Measurements from ENCODE around the gene MINDY4.

The MINDY4 gene

DNA sequence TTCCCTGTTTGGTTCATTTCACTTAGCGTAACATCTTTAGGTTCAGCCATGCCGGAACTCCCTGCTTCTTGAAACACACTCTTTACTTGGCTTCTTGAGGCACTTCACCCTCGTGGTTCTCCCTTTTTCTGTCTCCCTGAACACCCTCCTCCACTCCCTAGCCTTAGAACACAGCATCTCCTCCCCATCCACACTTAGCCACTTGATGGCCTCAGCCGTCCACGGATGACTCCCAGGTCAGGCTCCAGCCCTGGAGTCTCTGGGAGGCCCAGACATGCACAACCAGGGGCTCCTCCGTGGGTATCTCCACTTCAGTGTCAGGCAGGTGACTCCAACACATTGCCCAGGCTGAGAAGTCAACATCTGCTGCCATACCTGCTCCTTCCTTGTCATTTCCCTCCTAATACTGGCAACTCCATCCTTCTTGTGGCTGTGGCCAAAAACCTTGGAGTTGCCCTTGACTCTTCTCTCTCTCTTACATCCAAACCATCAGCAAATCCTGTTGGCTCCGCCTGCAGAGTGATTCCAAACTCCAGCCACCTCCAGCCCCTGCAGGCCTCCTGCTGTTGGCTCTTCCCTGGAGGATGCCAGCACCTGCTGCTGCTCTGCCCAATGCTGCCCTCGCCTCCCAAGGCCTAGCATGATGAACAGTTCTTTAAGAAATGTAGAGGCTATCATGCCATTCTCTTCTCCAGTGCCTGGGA is 27.7 kb upstream of the MINDY4 start:
- peak overlapping the region in 1 of 3 experiments; percentile 94 for H3K27ac Mint-ChIP-seq
- no peak overlapping the region for H3K4me3 Mint-ChIP-seq
- H3K4me1 Mint-ChIP-seq, result peaks cover 22% of the 10 kb centered on the region
- H3K27me3 Mint-ChIP-seq (ENCODE audit: low read depth), result peaks cover 13% of the 10 kb centered on the region
- H3K9me3 Mint-ChIP-seq, result no peaks in the 10 kb centered on the region
- H3K36me3 Mint-ChIP-seq (ENCODE audit: low read depth), result no peaks in the 10 kb centered on the region
- TF ChIP-seq, protein P1, sequence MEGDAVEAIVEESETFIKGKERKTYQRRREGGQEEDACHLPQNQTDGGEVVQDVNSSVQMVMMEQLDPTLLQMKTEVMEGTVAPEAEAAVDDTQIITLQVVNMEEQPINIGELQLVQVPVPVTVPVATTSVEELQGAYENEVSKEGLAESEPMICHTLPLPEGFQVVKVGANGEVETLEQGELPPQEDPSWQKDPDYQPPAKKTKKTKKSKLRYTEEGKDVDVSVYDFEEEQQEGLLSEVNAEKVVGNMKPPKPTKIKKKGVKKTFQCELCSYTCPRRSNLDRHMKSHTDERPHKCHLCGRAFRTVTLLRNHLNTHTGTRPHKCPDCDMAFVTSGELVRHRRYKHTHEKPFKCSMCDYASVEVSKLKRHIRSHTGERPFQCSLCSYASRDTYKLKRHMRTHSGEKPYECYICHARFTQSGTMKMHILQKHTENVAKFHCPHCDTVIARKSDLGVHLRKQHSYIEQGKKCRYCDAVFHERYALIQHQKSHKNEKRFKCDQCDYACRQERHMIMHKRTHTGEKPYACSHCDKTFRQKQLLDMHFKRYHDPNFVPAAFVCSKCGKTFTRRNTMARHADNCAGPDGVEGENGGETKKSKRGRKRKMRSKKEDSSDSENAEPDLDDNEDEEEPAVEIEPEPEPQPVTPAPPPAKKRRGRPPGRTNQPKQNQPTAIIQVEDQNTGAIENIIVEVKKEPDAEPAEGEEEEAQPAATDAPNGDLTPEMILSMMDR (IDR thresholded peaks at IDR 0.05; ENCODE audit: unreplicated experiment in 3 of 3), result no peak

DNA sequence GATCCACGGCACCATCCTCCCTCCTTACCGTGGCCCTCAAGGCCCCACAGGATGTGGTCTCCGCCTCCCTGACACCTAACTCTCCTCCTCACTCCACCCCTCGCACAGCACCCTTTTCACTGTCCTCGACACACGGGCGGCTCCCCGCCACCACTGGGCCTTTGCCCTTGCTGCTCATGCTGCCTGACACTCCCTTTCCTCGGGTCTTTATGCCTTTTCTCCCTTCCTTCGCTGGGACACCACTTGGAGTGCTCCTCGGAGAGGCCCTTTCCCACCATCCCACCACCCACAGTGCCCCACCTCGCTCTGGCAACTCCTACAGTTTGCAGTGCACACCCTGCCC is 27.2 kb upstream of the MINDY4 start:
- Mint-ChIP-seq H3K4me1 (peaks cover 27% of the 10 kb centered on the region), H3K27me3 (ENCODE audit: low read depth) (peaks cover 11% of the 10 kb centered on the region), H3K9me3 (no peaks in the 10 kb centered on the region), H3K27ac (peak overlapping the region in 1 of 3 experiments; percentile 94), H3K36me3 (ENCODE audit: low read depth) (no peaks in the 10 kb centered on the region), H3K4me3 (no peak overlapping the region)
- TF ChIP-seq, protein P1 (IDR thresholded peaks at IDR 0.05; ENCODE audit: unreplicated experiment in 3 of 3), result no peak

DNA sequence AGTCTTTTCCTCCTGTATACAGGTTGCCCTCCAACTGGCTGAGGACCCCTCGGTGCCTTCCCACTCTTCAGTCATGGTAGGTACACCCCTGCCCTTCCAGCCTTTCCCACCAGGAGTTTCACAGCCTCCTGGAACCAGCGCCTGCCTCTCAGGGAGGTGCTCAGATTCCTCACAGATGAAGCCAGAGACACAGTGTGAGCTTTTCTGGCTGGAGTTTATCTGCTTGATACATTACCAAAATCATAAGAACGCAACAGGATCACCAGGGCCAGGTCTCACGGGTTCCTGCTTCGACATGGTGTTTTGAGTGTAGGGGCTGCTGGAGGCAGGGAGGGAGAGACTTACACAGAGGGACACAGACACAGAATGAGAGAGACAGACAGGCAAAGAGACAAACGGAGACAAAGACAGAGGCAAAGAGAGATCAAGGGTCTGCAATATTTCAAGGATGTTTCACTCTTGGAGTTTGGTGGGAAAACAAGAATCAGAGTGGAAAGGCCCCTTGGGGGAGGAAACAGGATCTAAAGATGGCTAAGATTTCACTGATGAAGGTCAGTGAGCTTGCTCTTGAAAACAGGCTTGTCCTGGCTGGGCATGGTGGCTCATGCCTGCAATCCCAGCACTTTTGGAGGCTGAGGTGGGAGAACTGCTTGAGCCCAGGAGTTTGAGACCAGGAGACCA is 25.8 kb upstream of the MINDY4 start:
- peaks cover 38% of the 10 kb centered on the region for H3K4me1 Mint-ChIP-seq
- peaks cover 11% of the 10 kb centered on the region for H3K27me3 Mint-ChIP-seq (ENCODE audit: low read depth)
- H3K9me3 Mint-ChIP-seq, result peaks cover 7% of the 10 kb centered on the region
- H3K27ac Mint-ChIP-seq, result peak overlapping the region; percentile 32 to 96 (median 94)
- peak overlapping the region in 1 of 3 experiments; percentile 24 for H3K4me3 Mint-ChIP-seq
- TF ChIP-seq, protein P1 (IDR thresholded peaks at IDR 0.05; ENCODE audit: unreplicated experiment in 3 of 3), result no peak
- H3K36me3 Mint-ChIP-seq (ENCODE audit: low read depth), result peaks cover under 1% of the 10 kb centered on the region

DNA sequence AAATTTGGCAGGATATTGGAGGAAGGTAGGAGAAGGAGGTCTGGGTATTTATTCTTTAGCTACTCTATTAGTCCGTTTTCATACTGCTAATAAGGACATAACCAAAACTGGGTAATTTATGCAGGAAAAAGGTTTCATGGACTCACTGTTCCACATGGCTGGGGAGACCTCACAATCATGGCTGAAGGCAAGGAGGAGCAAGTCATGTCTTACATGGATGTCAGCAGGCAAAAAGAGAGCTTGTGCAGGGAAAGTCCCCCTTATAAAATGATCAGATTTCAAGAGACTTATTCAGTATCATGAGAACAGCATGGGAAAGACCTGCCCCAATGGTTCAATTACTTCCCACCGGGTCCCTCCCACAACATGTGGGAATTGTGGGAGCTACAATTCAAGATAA is 21.2 kb upstream of the MINDY4 start:
- H3K27me3 Mint-ChIP-seq (ENCODE audit: low read depth), result peaks cover 9% of the 10 kb centered on the region
- peaks cover 64% of the 10 kb centered on the region for H3K4me1 Mint-ChIP-seq
- H3K9me3 Mint-ChIP-seq, result peaks cover 15% of the 10 kb centered on the region
- H3K27ac Mint-ChIP-seq, result peak overlapping the region in 2 of 3 experiments; percentile 76 to 88
- TF ChIP-seq, protein P1 (IDR thresholded peaks at IDR 0.05; ENCODE audit: unreplicated experiment in 3 of 3), result no peak
- H3K36me3 Mint-ChIP-seq (ENCODE audit: low read depth), result peaks cover 10% of the 10 kb centered on the region
- no peak overlapping the region for H3K4me3 Mint-ChIP-seq

DNA sequence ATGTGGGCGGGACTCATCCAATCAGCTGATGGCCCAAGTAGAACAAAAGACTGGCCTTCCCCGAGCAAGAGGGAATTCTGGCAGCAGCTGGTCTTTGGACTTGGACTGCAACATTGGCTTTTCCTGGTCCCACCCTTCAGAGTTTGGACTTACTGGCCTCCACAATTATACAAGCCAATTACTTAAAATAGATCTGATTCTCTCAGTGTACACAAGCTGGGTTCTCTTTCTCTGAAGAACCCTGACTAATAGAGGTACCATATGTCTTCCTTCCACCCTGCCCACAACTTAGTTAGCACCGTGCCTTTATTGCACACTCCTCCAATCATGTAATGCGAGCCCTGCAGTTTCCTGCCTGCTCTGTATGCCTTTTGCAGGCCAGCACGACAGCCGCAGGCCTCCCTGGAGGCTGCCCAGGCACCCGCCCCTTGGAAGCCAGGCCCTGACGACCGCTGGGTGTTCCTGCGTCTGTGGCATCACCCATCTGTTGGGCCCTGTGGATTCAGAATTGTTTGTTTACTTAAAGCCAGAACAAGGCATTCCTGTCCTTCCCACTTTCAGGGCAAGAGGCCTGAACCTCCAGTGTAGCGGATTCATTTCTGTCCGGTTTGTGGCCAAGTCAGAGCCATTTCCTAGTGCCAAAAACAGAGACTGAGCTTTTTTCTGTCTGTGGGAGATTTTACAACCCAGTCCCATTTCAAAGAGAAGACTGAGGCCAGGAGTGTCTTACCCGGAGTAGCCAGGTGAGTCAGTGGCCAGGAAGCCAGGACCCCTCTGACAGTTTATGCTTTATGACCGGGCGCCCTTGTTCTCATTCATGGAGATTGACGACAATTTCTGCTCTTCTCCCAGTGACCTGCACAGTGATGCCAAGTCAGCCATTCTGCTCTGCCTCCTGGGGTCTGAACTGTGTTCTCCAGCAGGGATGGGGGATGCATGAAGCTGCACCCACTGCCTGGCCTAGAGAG is 20.2 kb upstream of the MINDY4 start:
- TF ChIP-seq, protein P1 (IDR thresholded peaks at IDR 0.05; ENCODE audit: unreplicated experiment in 3 of 3), result no peak
- H3K27ac Mint-ChIP-seq, result peak overlapping the region in 2 of 3 experiments; percentile 88 to 92
- H3K36me3 Mint-ChIP-seq (ENCODE audit: low read depth), result peaks cover 10% of the 10 kb centered on the region
- peaks cover 15% of the 10 kb centered on the region for H3K9me3 Mint-ChIP-seq
- peaks cover 65% of the 10 kb centered on the region for H3K4me1 Mint-ChIP-seq
- H3K27me3 Mint-ChIP-seq (ENCODE audit: low read depth), result peaks cover 9% of the 10 kb centered on the region
- peak overlapping the region in 1 of 3 experiments; percentile 24 for H3K4me3 Mint-ChIP-seq

Measured in nephron (organoid).